Neural progenitor cell (in vitro differentiated cells): ENCODE data around the gene PUM1. TPM values are rescaled to one million over a fixed set of nuclear protein-coding genes. Genes with fewer than 3 reads are reported as not detected.
A peak's percentile ranks its signal among the peaks of the same experiment; 100 is the strongest.

Experiments
- DNase-seq: peaks from one replicate; pipeline ENCODE4 v3.0.0-alpha.2; 2016; ENCODE audit warnings: low spot score
- H2AFZ ChIP-seq: fragments of 200-600 bp; sonication (generic); replicated peaks from 2 replicates; pipeline ENCODE4 v1.6.1; 2016; ENCODE audit warnings: antibody characterized with exemption
- H3F3A ChIP-seq: fragments of 200-600 bp; sonication (generic); 2 replicates; pipeline ENCODE4 v1.6.1; 2016; ENCODE audit warnings: antibody characterized with exemption, low read depth
- H3K27ac ChIP-seq: fragments of 200-600 bp; sonication (generic); 2 replicates; pipeline ENCODE4 v1.5.1; 2016; ENCODE audit warnings: mild to moderate bottlenecking
- H3K27me3 ChIP-seq: fragments of 200-600 bp; sonication (generic); 2 replicates; pipeline ENCODE4 v1.6.1; 2016; ENCODE audit warnings: mild to moderate bottlenecking, moderate library complexity
- H3K36me3 ChIP-seq: fragments of 200-600 bp; sonication (generic); 2 replicates; pipeline ENCODE4 v1.5.1; 2016
- H3K4me1 ChIP-seq: fragments of 200-600 bp; sonication (generic); 2 replicates; pipeline ENCODE4 v1.6.1; 2016; ENCODE audit warnings: mixed run types
- H3K4me2 ChIP-seq: fragments of 200-600 bp; sonication (generic); 2 replicates; pipeline ENCODE4 v1.6.1; 2016
- H3K4me3 ChIP-seq: fragments of 200-600 bp; sonication (generic); 2 replicates; pipeline ENCODE4 v1.5.1; 2016
- H3K79me2 ChIP-seq: fragments of 200-600 bp; sonication (generic); 2 replicates; pipeline ENCODE4 v1.6.1; 2016; ENCODE audit warnings: low read depth
- H3K9ac ChIP-seq: fragments of 200-600 bp; sonication (generic); 2 replicates; pipeline ENCODE4 v1.6.1; 2016
- H3K9me3 ChIP-seq: fragments of 200-600 bp; sonication (generic); 2 replicates; pipeline ENCODE4 v1.5.1; 2016; ENCODE audit warnings: low read depth
- H4K20me1 ChIP-seq: fragments of 200-600 bp; sonication (generic); 2 replicates; pipeline ENCODE4 v1.6.1; 2016; ENCODE audit warnings: low read depth
- H3K27ac Mint-ChIP-seq: 3 replicates; pipeline ENCODE4 v1.8.0; 2021; ENCODE audit warnings: mixed read lengths
- H3K27me3 Mint-ChIP-seq: 2 replicates; pipeline ENCODE4 v1.8.0; 2022; ENCODE audit warnings: low read depth, mild to moderate bottlenecking, inconsistent platforms, moderate library complexity, mixed read lengths; ENCODE audit not compliant: insufficient read depth
- H3K36me3 Mint-ChIP-seq: 3 replicates; pipeline ENCODE4 v1.8.0; 2021; ENCODE audit warnings: mixed read lengths
- H3K4me1 Mint-ChIP-seq: 3 replicates; pipeline ENCODE4 v1.8.0; 2021; ENCODE audit warnings: mixed read lengths
- H3K4me3 Mint-ChIP-seq: 3 replicates; pipeline ENCODE4 v1.8.0; 2021; ENCODE audit warnings: mild to moderate bottlenecking, moderate library complexity, mixed read lengths
- H3K9me3 Mint-ChIP-seq: 3 replicates; pipeline ENCODE4 v1.8.0; 2020; ENCODE audit warnings: mixed read lengths
- CTCF ChIP-seq: fragments of 200-600 bp; sonication (generic); IDR thresholded peaks from 2 replicates; pipeline ENCODE4 v1.5.1; 2017; ENCODE audit warnings: antibody characterized with exemption, mild to moderate bottlenecking
- EZH2 ChIP-seq: fragments of 200-600 bp; sonication (generic); IDR thresholded peaks from 2 replicates; pipeline ENCODE4 v1.6.1; 2017; ENCODE audit warnings: antibody characterized with exemption, mild to moderate bottlenecking, moderate library complexity
- EZH2phosphoT487 ChIP-seq: fragments of 200-600 bp; sonication (generic); IDR thresholded peaks from 2 replicates; pipeline ENCODE4 v1.6.1; 2017; ENCODE audit warnings: antibody characterized with exemption
- total RNA-seq: library from RNA; depleted of rRNA; stranded (reverse); fragments of >200 nt; gene quantifications from 2 replicates; pipeline ENCODE4 v1.2.3, GENCODE V29; 2015; ENCODE audit warnings: low replicate concordance

Gene PUM1
- total RNA-seq, 1 donor from 2014 or later: 130 TPM

DNA sequence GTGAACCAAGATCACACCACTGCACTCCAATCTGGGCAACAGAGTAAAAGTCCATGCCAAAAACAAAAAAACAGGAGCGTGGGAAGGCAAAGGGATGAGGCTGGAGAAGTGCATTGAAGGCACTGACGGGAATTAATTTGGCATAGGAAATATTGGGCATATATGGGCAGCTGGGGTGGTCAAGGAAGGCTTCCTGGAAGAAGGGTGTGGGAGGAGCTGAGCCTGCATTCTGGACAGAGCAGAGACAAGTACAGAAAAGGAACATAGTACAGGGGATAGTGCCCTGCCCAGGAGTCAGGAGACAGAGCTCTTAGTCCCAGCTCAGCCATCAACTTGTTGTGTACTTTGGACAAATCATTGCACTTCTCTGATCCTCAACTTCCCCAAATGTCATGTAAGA lies 168.6 kb downstream of the PUM1 start:
- no peak overlapping the region for H3K4me3 Mint-ChIP-seq
- no peaks in the 10 kb centered on the region for H3K9me3 Mint-ChIP-seq
- H4K20me1 ChIP-seq: peaks cover 46% of the 10 kb centered on the region
- H3K27me3 ChIP-seq: no peaks in the 10 kb centered on the region
- H3K9ac ChIP-seq: no peak overlapping the region
- H3K36me3 ChIP-seq: no peaks in the 10 kb centered on the region
- H3K27me3 Mint-ChIP-seq: peaks cover 6% of the 10 kb centered on the region
- peaks cover 32% of the 10 kb centered on the region for H3F3A ChIP-seq
- H3K4me1 ChIP-seq: peaks cover 29% of the 10 kb centered on the region
- no peak overlapping the region for H2AFZ ChIP-seq
- H3K4me1 Mint-ChIP-seq: peaks cover 65% of the 10 kb centered on the region
- no peak overlapping the region for H3K4me3 ChIP-seq
- peak overlapping the region; percentile 81 for H3K27ac Mint-ChIP-seq
- no peak for DNase-seq
- H3K79me2 ChIP-seq: peaks cover 26% of the 10 kb centered on the region
- TF ChIP-seq EZH2phosphoT487: no peak
- TF ChIP-seq EZH2: no peak
- TF ChIP-seq CTCF: no peak
- H3K4me2 ChIP-seq: no peak overlapping the region
- H3K9me3 ChIP-seq: no peaks in the 10 kb centered on the region
- no peak overlapping the region for H3K27ac ChIP-seq
- H3K36me3 Mint-ChIP-seq: no peaks in the 10 kb centered on the region

- H3K9ac ChIP-seq: no peak overlapping the region
- peaks cover 29% of the 10 kb centered on the region for H3K4me1 ChIP-seq
- Mint-ChIP-seq H3K4me1 (peaks cover 63% of the 10 kb centered on the region), H3K36me3 (no peaks in the 10 kb centered on the region), H3K9me3 (no peaks in the 10 kb centered on the region), H3K4me3 (no peak overlapping the region), H3K27ac (peak overlapping the region; percentile 47), H3K27me3 (peaks cover 6% of the 10 kb centered on the region)
- no peaks in the 10 kb centered on the region for H3K36me3 ChIP-seq
- no peaks in the 10 kb centered on the region for H3K9me3 ChIP-seq
- TF ChIP-seq EZH2phosphoT487 (no peak), CTCF (no peak)
- no peaks in the 10 kb centered on the region for H3K27me3 ChIP-seq
- peaks cover 45% of the 10 kb centered on the region for H4K20me1 ChIP-seq
- H3F3A ChIP-seq: peaks cover 32% of the 10 kb centered on the region
- DNase-seq: no peak
- H3K79me2 ChIP-seq: peaks cover 31% of the 10 kb centered on the region
- H3K4me3 ChIP-seq: no peak overlapping the region
- no peak overlapping the region for H3K27ac ChIP-seq
- peak overlapping the region; percentile 56 for H3K4me2 ChIP-seq
- no peak overlapping the region for H2AFZ ChIP-seq
Observed at GRCh38 chr1:30895944-30896660, 169.4 kb downstream of the PUM1 start.

DNA sequence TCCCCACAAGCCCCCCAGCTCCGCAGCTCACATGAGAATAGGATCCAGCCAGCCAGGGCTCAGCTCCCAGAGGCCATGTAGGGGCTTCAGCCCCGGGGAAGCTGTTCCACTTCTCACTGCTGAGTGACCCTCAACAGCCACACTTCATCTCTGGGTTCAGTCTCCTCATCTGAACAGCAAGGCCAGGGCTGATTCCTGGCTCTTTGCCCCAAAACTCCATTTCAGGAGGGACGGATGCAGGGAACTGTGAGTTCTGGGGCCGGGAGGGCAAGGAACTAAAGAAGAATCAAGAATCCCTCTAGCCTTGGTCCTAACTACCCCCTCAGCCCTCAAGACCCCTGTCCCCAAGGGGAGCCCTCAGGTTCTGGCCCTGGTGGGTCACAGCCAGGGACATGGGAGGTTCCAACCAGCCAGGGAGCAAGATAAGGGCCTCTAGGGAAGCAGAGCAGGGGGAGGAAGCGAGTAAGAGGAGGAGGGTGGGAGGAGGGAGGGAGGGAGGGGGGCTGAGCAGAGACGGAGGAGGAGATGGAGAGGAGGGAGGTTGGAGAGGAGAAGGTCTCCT lies 170.1 kb downstream of the PUM1 start:
- H3F3A ChIP-seq: peaks cover 32% of the 10 kb centered on the region
- no peak overlapping the region for H3K9ac ChIP-seq
- Mint-ChIP-seq H3K27me3 (peaks cover 6% of the 10 kb centered on the region), H3K9me3 (no peaks in the 10 kb centered on the region), H3K36me3 (no peaks in the 10 kb centered on the region), H3K27ac (no peak overlapping the region), H3K4me1 (peaks cover 66% of the 10 kb centered on the region), H3K4me3 (no peak overlapping the region)
- H3K9me3 ChIP-seq: no peaks in the 10 kb centered on the region
- no peaks in the 10 kb centered on the region for H3K27me3 ChIP-seq
- no peaks in the 10 kb centered on the region for H3K36me3 ChIP-seq
- peaks cover 38% of the 10 kb centered on the region for H3K79me2 ChIP-seq
- H3K4me1 ChIP-seq: peaks cover 29% of the 10 kb centered on the region
- TF ChIP-seq CTCF: no peak
- H4K20me1 ChIP-seq: peaks cover 48% of the 10 kb centered on the region
- peak overlapping the region; percentile 62 for H3K27ac ChIP-seq
- H2AFZ ChIP-seq: no peak overlapping the region
- no peak for DNase-seq
- no peak overlapping the region for H3K4me2 ChIP-seq
- no peak overlapping the region for H3K4me3 ChIP-seq
